D341Med (cell line): ENCODE data around the gene MYH7.
"Not testable (repeated sequence)": the region's sequence is repeated elsewhere in the genome, so short reads cannot be mapped to it uniquely, and the experiment has no call there.

Source experiments
- DNase-seq: peaks from one replicate; pipeline ENCODE4 v3.0.0; 2012; ENCODE audit warnings: low spot score

The MYH7 gene

GRCh38 chr14:23430016-23430722 lies 5.3 kb downstream of the MYH7 start:
- no peak for DNase-seq

GRCh38 chr14:23428686-23429495 lies 6.6 kb downstream of the MYH7 start:
- DNase-seq, result no peak

- not testable (repeated sequence) for DNase-seq
Measured at GRCh38 chr14:23425798-23426197, 9.7 kb downstream of the MYH7 start.

GRCh38 chr14:23425169-23425568 lies 10.3 kb downstream of the MYH7 start:
- DNase-seq, result no peak

- DNase-seq, result no peak
Measured at GRCh38 chr14:23423657-23424056, 11.8 kb downstream of the MYH7 start.

GRCh38 chr14:23421594-23421993 lies 13.9 kb downstream of the MYH7 start:
- DNase-seq, result no peak

GRCh38 chr14:23419646-23420045 lies 15.8 kb downstream of the MYH7 start:
- DNase-seq, result not testable (repeated sequence)

- DNase-seq, result no peak
Measured at GRCh38 chr14:23418021-23418420, 17.4 kb downstream of the MYH7 start.

- DNase-seq, result not testable (repeated sequence)
Measured at GRCh38 chr14:23417269-23417668, 18.2 kb downstream of the MYH7 start.

GRCh38 chr14:23416801-23417200 lies 18.7 kb downstream of the MYH7 start:
- no peak for DNase-seq

GRCh38 chr14:23415821-23416778 lies 19.4 kb downstream of the MYH7 start:
- no peak for DNase-seq

- no peak for DNase-seq
Measured at GRCh38 chr14:23414906-23415820, 20.3 kb downstream of the MYH7 start.

- no peak for DNase-seq
Measured at GRCh38 chr14:23414254-23414653, 21.2 kb downstream of the MYH7 start.

GRCh38 chr14:23413681-23414080 lies 21.8 kb downstream of the MYH7 start:
- DNase-seq, result no peak

- no peak for DNase-seq
Measured at GRCh38 chr14:23411563-23412525, 23.6 kb downstream of the MYH7 start.

- DNase-seq, result no peak
Measured at GRCh38 chr14:23409966-23410635, 25.4 kb downstream of the MYH7 start.

GRCh38 chr14:23409475-23409874 lies 26.0 kb downstream of the MYH7 start:
- DNase-seq, result no peak

GRCh38 chr14:23408307-23408630 lies 27.2 kb downstream of the MYH7 start:
- DNase-seq, result no peak

- no peak for DNase-seq
Measured at GRCh38 chr14:23407516-23408306, 27.7 kb downstream of the MYH7 start, which contains the start of gene MYH6. TSS of gene MYH6 (minus strand) at chr14:23408273. CDS start at chr14:23407223, 1,050 bp downstream.
